ENCODE data around the gene TREML2.
"Not testable (repeated sequence)": the region's sequence is repeated elsewhere in the genome, so short reads cannot be mapped to it uniquely, and the experiment has no call there.

DNA sequence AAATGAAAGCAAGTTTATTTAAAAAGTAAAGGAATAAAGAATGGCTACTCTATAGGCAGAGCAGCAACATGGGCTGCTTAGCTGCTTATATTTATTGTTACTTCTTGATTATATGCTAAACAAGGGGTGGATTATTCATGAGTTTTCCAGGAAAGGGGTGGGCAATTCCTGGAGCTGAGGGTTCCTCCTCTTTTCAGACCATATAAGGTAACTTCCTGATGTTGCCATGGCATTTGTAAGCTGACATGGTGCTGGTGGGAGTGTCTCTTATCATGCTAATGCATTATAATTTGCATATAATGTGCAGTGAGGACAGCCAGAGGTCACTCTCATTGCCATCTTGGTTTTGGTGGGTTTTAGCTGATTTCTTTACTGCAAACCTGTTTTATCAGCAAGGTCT, 11.9 kb downstream of the TREML2 start:
- TF ChIP-seq, protein P1, sequence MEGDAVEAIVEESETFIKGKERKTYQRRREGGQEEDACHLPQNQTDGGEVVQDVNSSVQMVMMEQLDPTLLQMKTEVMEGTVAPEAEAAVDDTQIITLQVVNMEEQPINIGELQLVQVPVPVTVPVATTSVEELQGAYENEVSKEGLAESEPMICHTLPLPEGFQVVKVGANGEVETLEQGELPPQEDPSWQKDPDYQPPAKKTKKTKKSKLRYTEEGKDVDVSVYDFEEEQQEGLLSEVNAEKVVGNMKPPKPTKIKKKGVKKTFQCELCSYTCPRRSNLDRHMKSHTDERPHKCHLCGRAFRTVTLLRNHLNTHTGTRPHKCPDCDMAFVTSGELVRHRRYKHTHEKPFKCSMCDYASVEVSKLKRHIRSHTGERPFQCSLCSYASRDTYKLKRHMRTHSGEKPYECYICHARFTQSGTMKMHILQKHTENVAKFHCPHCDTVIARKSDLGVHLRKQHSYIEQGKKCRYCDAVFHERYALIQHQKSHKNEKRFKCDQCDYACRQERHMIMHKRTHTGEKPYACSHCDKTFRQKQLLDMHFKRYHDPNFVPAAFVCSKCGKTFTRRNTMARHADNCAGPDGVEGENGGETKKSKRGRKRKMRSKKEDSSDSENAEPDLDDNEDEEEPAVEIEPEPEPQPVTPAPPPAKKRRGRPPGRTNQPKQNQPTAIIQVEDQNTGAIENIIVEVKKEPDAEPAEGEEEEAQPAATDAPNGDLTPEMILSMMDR (IDR thresholded peaks at IDR 0.05): not testable (repeated sequence)
- not testable (repeated sequence) for TF ChIP-seq POLR2A (IDR thresholded peaks at IDR 0.05)
